IMR-90 (cell line): ENCODE results near the gene GSDMA. TPM values are rescaled to one million over a fixed set of nuclear protein-coding genes. Genes with fewer than 3 reads are reported as not detected.

ENCODE experiments used
- ATAC-seq: fragments of 200-7000 bp; cut with Tn5 transposase; 2 replicates; pipeline ENCODE4 v1.9.1; 2020; ENCODE audit warnings: low read depth, mild to moderate bottlenecking, moderate library complexity
- BruUV-seq: library from RNA; stranded (reverse); fragments of 400-500 nt; replicated peaks from 2 replicates; lab custom pipeline; 2021; lab: Mats Ljungman, UMichigan
- CTCF ChIA-PET: fragments of 300-600 bp; formaldehyde crosslinking; extraction: SDS; loops from one replicate; lab custom pipeline; 2021; ENCODE audit warnings: antibody characterized with exemption; lab: Yijun Ruan, JAX
- POLR2A ChIA-PET: fragments of 300-600 bp; sonication (Branson Sonifier 250); formaldehyde crosslinking; loops from one replicate; lab custom pipeline; 2022; ENCODE audit warnings: antibody characterized with exemption; ENCODE audit not compliant: unreplicated experiment; lab: Charles Lee
- DNase-seq: peaks from one replicate; pipeline ENCODE4 v3.0.0; 2013
- H2AFZ ChIP-seq: replicated peaks from 2 replicates; pipeline ENCODE3; 2013; ENCODE audit warnings: low read length, mild to moderate bottlenecking; ENCODE audit not compliant: poor library complexity
- H2AK5ac ChIP-seq: 2 replicates; pipeline ENCODE4 v1.6.1; 2013; ENCODE audit warnings: low read depth, low read length, inconsistent platforms
- H2AK9ac ChIP-seq: replicated peaks from 2 replicates; pipeline ENCODE3; 2013; ENCODE audit warnings: mild to moderate bottlenecking, low read depth, low read length, moderate library complexity; ENCODE audit not compliant: poor library complexity
- H2BK120ac ChIP-seq: 2 replicates; pipeline ENCODE4 v1.6.1; 2013; ENCODE audit warnings: low read depth, low read length, inconsistent platforms
- H2BK15ac ChIP-seq: 3 replicates; pipeline ENCODE4 v1.6.1; 2013; ENCODE audit warnings: low read depth, low read length, inconsistent platforms
- H2BK20ac ChIP-seq: 2 replicates; pipeline ENCODE4 v1.6.1; 2013; ENCODE audit warnings: low read depth, mild to moderate bottlenecking, inconsistent platforms, low read length, moderate library complexity
- H2BK5ac ChIP-seq: 2 replicates; pipeline ENCODE4 v1.6.1; 2013; ENCODE audit warnings: mild to moderate bottlenecking, low read depth, low read length, inconsistent platforms; ENCODE audit not compliant: poor library complexity, severe bottlenecking
- H3K14ac ChIP-seq: replicated peaks from 2 replicates; pipeline ENCODE4 v1.6.1; 2013; ENCODE audit warnings: low read depth, low read length, inconsistent platforms
- H3K18ac ChIP-seq: 2 replicates; pipeline ENCODE4 v1.6.1; 2013; ENCODE audit warnings: low read depth, low read length, control low read depth
- H3K23ac ChIP-seq: 2 replicates; pipeline ENCODE4 v1.6.1; 2013; ENCODE audit warnings: low read depth, low read length, inconsistent platforms
- H3K27ac ChIP-seq: 2 replicates; pipeline ENCODE4 v1.5.1; 2013; ENCODE audit warnings: mild to moderate bottlenecking, control low read depth, low read length; ENCODE audit not compliant: insufficient read depth
- H3K27me3 ChIP-seq: 2 replicates; pipeline ENCODE4 v1.6.1; 2013; ENCODE audit warnings: low read length; ENCODE audit not compliant: control insufficient read depth, insufficient read depth
- H3K36me3 ChIP-seq: 2 replicates; pipeline ENCODE4 v1.6.1; 2013; ENCODE audit warnings: low read length, mixed read lengths; ENCODE audit not compliant: control insufficient read depth, insufficient read depth
- H3K4ac ChIP-seq: 2 replicates; pipeline ENCODE4 v1.6.1; 2013; ENCODE audit warnings: low read depth, low read length, inconsistent platforms
- H3K4me1 ChIP-seq: 2 replicates; pipeline ENCODE4 v1.6.1; 2013; ENCODE audit warnings: low read length, mixed read lengths; ENCODE audit not compliant: control insufficient read depth, insufficient read depth
- H3K4me2 ChIP-seq: 2 replicates; pipeline ENCODE4 v1.6.1; 2013; ENCODE audit warnings: low read depth, mild to moderate bottlenecking, control low read depth, low read length, moderate library complexity
- H3K4me3 ChIP-seq: 2 replicates; pipeline ENCODE4 v1.5.1; 2013; ENCODE audit warnings: low read depth, mild to moderate bottlenecking, control low read depth, low read length, moderate library complexity; ENCODE audit not compliant: insufficient read depth
- H3K56ac ChIP-seq: 2 replicates; pipeline ENCODE4 v1.6.1; 2013; ENCODE audit warnings: low read length, inconsistent platforms; ENCODE audit not compliant: insufficient read depth; ENCODE audit errors: extremely low read depth
- H3K79me1 ChIP-seq, 2 experiments: 2 replicates each; pipeline ENCODE4 v1.6.1; 2013; ENCODE audit warnings: low read length in 2 of 2, inconsistent platforms in 1 of 2, low read depth in 1 of 2
- H3K9ac ChIP-seq: 2 replicates; pipeline ENCODE4 v1.6.1; 2013; ENCODE audit warnings: low read depth, low read length, control low read depth
- H3K9me1 ChIP-seq: 2 replicates; pipeline ENCODE4 v1.6.1; 2013; ENCODE audit warnings: low read length, inconsistent platforms; ENCODE audit not compliant: insufficient read depth
- H3K9me3 ChIP-seq: 2 replicates; pipeline ENCODE4 v1.6.1; 2013; ENCODE audit warnings: low read length; ENCODE audit not compliant: control insufficient read depth, insufficient read depth
- H4K20me1 ChIP-seq: 2 replicates; pipeline ENCODE4 v1.6.1; 2013; ENCODE audit warnings: low read length, inconsistent platforms; ENCODE audit not compliant: insufficient read depth
- H4K5ac ChIP-seq: 2 replicates; pipeline ENCODE4 v1.6.1; 2013; ENCODE audit warnings: mild to moderate bottlenecking, low read depth, low read length, control low read depth
- H4K8ac ChIP-seq, 2 experiments: 2 replicates each; pipeline ENCODE4 v1.6.1; 2013; ENCODE audit warnings: low read depth in 2 of 2, low read length in 2 of 2, control low read depth in 1 of 2, inconsistent platforms in 1 of 2
- H4K91ac ChIP-seq: 2 replicates; pipeline ENCODE4 v1.6.1; 2013; ENCODE audit warnings: low read depth, low read length, inconsistent platforms; ENCODE audit not compliant: insufficient read depth
- BHLHE40 ChIP-seq: fragments of 150-350 bp; IDR thresholded peaks from 2 replicates; pipeline ENCODE4 v1.6.1; 2016; ENCODE audit warnings: mild to moderate bottlenecking, low read depth, low read length
- CEBPB ChIP-seq: IDR thresholded peaks from 2 replicates; pipeline ENCODE4 v1.6.1; 2012; ENCODE audit warnings: low read depth, low read length, improper control_type of control experiment
- CHD1 ChIP-seq: IDR thresholded peaks from 2 replicates; pipeline ENCODE4 v1.6.1; 2012; ENCODE audit warnings: low read depth, low read length, improper control_type of control experiment
- FOS ChIP-seq: fragments of 150-350 bp; IDR thresholded peaks from 2 replicates; pipeline ENCODE4 v1.6.1; 2016; ENCODE audit warnings: low read depth, low read length
- MAFK ChIP-seq: IDR thresholded peaks from 2 replicates; pipeline ENCODE4 v1.6.1; 2012; ENCODE audit warnings: low read depth, low read length, improper control_type of control experiment
- MAZ ChIP-seq: IDR thresholded peaks from 2 replicates; pipeline ENCODE4 v1.6.1; 2012; ENCODE audit warnings: low read depth, mild to moderate bottlenecking, low read length, improper control_type of control experiment, moderate library complexity, borderline replicate concordance
- MXI1 ChIP-seq: IDR thresholded peaks from 2 replicates; pipeline ENCODE4 v1.6.1; 2012; ENCODE audit warnings: low read depth, mild to moderate bottlenecking, low read length, moderate library complexity, borderline replicate concordance
- POLR2A ChIP-seq: IDR thresholded peaks from 2 replicates; pipeline ENCODE4 v1.6.1; 2012; ENCODE audit warnings: mild to moderate bottlenecking, low read depth, low read length
- RCOR1 ChIP-seq: IDR thresholded peaks from 2 replicates; pipeline ENCODE4 v1.6.1; 2012; ENCODE audit warnings: mild to moderate bottlenecking, low read length, improper control_type of control experiment; ENCODE audit not compliant: insufficient replicate concordance
- RFX5 ChIP-seq: IDR thresholded peaks from 2 replicates; pipeline ENCODE4 v1.8.0; 2012; ENCODE audit warnings: low read depth, mild to moderate bottlenecking, low read length, moderate library complexity
- USF2 ChIP-seq: fragments of 150-350 bp; IDR thresholded peaks from 2 replicates; pipeline ENCODE4 v1.6.1; 2017; ENCODE audit warnings: mild to moderate bottlenecking, antibody characterized with exemption, low read length, low read depth
- WGBS, 2 experiments: methylation state at CpG; one replicate each; pipeline versions ENCODE4 v1.1.5 to v1.1.7; 2013; ENCODE audit warnings: missing lambda C conversion rate in 2 of 2; ENCODE audit not compliant: insufficient read length in 1 of 2; ENCODE audit errors: extremely low coverage in 2 of 2; 5-methylcytosine and 5-hydroxymethylcytosine counted together
- dilution Hi-C: fragments of 300-500 bp; cut with HindIII; formaldehyde crosslinking; loops from one replicate; pipeline ENCODE4 v1.14.3; 2018; ENCODE audit warnings: low sequenced_read_pairs; ENCODE audit not compliant: unreplicated experiment
- in situ Hi-C: fragments of 300-500 bp; cut with MboI; formaldehyde crosslinking; loops from 3 replicates; pipeline ENCODE4 v1.14.3; 2019; ENCODE audit warnings: low sequenced_read_pairs, inconsistent platforms, mixed read lengths
- intact Hi-C: fragments of 100-400 bp; cut with micrococcal nuclease; formaldehyde crosslinking; loops from 2 replicates; pipeline ENCODE4 v1.10.0; 2022
- polyA plus RNA-seq, 3 experiments: library from polyadenylated mRNA; depleted of rRNA; stranded (reverse); fragments of >200 nt; gene quantifications; 2 replicates each; pipeline ENCODE4 v1.2.3, GENCODE V29; 2012; ENCODE audit warnings: low replicate concordance in 1 of 3
- total RNA-seq: library from RNA; depleted of rRNA; stranded (reverse); fragments of >200 nt; gene quantifications from 2 replicates; pipeline ENCODE4 v1.2.3, GENCODE V29; 2012
- TF ChIP-seq, protein P1 (sequence below): conservative IDR thresholded peaks from 2 replicates; pipeline ENCODE4 v1.5.1; 2012; ENCODE audit warnings: mild to moderate bottlenecking, low read depth, low read length, improper control_type of control experiment
- TF ChIP-seq, protein P2 (sequence below): fragments of 150-350 bp; IDR thresholded peaks from 2 replicates; pipeline ENCODE4 v1.6.1; 2016; ENCODE audit warnings: low read depth, mild to moderate bottlenecking, low read length, moderate library complexity, borderline replicate concordance

The GSDMA gene
- total and polyA plus RNA-seq, 2 of the 4 experiments (the other 2 are of a cell fraction) = not detected

DNA sequence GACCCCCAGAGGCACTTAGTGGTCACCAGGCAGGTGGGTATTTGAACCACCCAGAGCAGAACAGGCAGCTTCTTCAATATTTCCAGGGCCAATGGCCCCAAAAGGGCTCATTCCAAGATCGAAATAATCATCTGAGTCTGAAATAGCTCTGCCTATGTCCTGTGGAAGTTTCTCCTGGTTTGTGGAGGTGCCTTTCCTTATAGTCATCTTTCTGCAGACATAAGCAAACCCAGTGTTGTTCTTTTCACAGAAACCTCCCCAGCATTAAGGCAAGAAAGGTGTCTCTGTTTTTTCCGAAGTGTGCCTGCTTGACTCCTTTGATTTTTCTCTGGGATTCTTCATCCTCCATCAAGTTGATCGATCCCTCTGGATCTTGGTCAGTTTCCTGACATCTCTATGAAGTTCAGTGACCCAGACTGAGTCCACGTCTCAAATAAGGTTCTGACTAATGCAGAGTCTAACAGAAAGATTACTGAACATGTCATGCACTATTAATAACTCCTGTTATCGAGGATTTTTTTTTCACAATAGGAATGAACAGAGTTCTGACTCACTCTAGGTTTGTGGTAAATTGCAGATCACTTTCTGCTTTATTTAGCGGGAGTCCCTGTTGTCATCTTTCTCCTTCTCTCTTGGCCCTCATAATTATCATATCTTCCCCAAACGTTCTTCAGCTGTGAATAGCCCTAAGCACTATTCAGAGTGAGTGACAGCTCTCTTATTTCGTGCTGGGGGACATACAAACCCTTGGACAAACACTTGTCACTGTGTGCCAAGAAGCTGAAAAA lies 33.8 kb upstream of the GSDMA start:
- CTCF ChIA-PET = interaction anchor here (0.5 to 1.0 kb wide), 2 partner anchors 10 to 30 kb away, joined by 3 to 6 read pairs; no protein-coding TSS in a partner anchor
- TF ChIP-seq, protein P1, sequence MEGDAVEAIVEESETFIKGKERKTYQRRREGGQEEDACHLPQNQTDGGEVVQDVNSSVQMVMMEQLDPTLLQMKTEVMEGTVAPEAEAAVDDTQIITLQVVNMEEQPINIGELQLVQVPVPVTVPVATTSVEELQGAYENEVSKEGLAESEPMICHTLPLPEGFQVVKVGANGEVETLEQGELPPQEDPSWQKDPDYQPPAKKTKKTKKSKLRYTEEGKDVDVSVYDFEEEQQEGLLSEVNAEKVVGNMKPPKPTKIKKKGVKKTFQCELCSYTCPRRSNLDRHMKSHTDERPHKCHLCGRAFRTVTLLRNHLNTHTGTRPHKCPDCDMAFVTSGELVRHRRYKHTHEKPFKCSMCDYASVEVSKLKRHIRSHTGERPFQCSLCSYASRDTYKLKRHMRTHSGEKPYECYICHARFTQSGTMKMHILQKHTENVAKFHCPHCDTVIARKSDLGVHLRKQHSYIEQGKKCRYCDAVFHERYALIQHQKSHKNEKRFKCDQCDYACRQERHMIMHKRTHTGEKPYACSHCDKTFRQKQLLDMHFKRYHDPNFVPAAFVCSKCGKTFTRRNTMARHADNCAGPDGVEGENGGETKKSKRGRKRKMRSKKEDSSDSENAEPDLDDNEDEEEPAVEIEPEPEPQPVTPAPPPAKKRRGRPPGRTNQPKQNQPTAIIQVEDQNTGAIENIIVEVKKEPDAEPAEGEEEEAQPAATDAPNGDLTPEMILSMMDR = no peak
- TF ChIP-seq MXI1 (no peak), MAFK (0 out of 2 replicates have a peak, but pooled peaks have one; percentile 16), MAZ (no peak), CHD1 (no peak), RFX5 (no peak), CEBPB (peak; percentile 82), USF2 (no peak), FOS (peak; percentile 87), RCOR1 (no peak), BHLHE40 (peak; percentile 6; the same call in 1 of the 2 replicates), POLR2A (no peak; the same call in 1 of the 2 replicates)
- TF ChIP-seq, protein P2, sequence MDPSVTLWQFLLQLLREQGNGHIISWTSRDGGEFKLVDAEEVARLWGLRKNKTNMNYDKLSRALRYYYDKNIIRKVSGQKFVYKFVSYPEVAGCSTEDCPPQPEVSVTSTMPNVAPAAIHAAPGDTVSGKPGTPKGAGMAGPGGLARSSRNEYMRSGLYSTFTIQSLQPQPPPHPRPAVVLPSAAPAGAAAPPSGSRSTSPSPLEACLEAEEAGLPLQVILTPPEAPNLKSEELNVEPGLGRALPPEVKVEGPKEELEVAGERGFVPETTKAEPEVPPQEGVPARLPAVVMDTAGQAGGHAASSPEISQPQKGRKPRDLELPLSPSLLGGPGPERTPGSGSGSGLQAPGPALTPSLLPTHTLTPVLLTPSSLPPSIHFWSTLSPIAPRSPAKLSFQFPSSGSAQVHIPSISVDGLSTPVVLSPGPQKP = no peak

More for the DNA sequence above, 33.8 kb upstream of the GSDMA start:
- Histone ChIP-seq H3K36me3 (peaks cover under 1% of the 10 kb centered on the region; the same call in 1 of the 2 replicates), H4K20me1 (peaks cover 41% of the 10 kb centered on the region), H4K8ac (peak overlapping the region in 1 of 2 experiments; percentile 95; a peak in 3 of 4 replicates), H3K56ac (peak overlapping the region; percentile 72; the same call in 1 of the 2 replicates), H2AFZ (no peak overlapping the region), H4K91ac (peak overlapping the region; percentile 84), H3K79me1 (peaks cover under 1 to 44% of the 10 kb centered on the region in 2 experiments; a peak in 3 of 4 replicates), H2BK5ac (peak overlapping the region; percentile 99), H3K27ac (peak overlapping the region; percentile 49), H4K5ac (peak overlapping the region; percentile 82; the same call in 1 of the 2 replicates), H3K9me1 (peaks cover 17% of the 10 kb centered on the region), H3K4ac (peak overlapping the region; percentile 94), H3K4me1 (peaks cover 38% of the 10 kb centered on the region), H2AK9ac (peak overlapping the region; percentile 31), H3K14ac (peak overlapping the region; percentile 92), H3K9ac (no peak overlapping the region; the same call in 1 of the 2 replicates), H3K23ac (peak overlapping the region; percentile 91), H2BK120ac (peak overlapping the region; percentile 89), H2BK20ac (peak overlapping the region; percentile 94), H3K4me2 (peak overlapping the region; percentile 77), H3K18ac (peak overlapping the region; percentile 88; the same call in 1 of the 2 replicates), H2BK15ac (peak overlapping the region; percentile 65; the same call in 2 of the 3 replicates), H3K27me3 (no peaks in the 10 kb centered on the region), H2AK5ac (peak overlapping the region; percentile 80), H3K4me3 (peak overlapping the region; percentile 17; the same call in 1 of the 2 replicates), H3K9me3 (no peaks in the 10 kb centered on the region)
- no TSS peak for BruUV-seq
- intact Hi-C loops (loop anchor here (2.0 kb wide), 1 partner anchor 24 kb away; no protein-coding TSS in a partner anchor), dilution Hi-C loops (no loop called here), in situ Hi-C loops (no loop called here)
- POLR2A ChIA-PET = no interaction called here
- WGBS, 2 experiments = 27% methylated on average over 3 of the region's 8 CpGs; no CpG with 5 or more reads in 1 of the 2 experiments
- ATAC-seq (peak; percentile 25), DNase-seq (peak; percentile 96)
